HG03045 (cell line): ENCODE data around the gene TRAF3.

ENCODE experiments used
- ATAC-seq: cut with Tn5 transposase; IDR thresholded peaks from one replicate; pipeline ENCODE4 v1.9.1; 2021; ENCODE audit warnings: mild to moderate bottlenecking, moderate library complexity; ENCODE audit not compliant: unreplicated experiment

The TRAF3 gene

DNA sequence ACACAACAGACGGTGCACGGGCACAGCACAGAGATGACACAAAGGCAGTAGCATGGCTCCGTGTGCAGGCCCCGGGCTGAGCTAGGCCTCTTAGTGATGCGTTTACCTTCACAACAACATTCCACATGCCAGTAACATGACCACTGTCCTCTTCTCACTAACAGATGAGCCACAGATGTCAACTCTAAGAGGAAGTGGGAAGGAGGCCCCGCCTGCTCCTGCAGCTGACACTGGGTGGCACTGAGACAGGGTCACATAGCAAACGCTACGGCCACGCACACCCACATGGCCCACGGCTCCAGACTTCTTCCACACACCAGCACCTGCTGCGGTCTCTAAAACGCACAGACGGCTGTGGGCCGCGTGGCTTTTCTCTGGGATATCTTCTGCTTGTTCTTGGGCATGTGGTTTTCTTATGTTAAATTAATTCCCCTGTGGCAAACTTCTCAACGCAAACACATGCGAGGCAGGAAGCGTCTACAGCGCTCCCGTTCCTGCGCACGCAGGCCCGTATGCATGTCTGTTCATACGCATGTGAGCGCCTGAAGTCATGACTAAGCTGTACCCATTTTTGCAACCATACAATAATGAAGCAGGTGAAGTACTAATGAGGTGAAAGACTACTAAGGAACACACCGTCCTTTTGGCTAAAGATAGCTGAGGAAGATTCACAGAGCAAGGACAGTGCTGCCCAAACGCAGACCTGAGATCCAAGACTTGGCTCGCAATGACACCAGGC, 172.0 kb downstream of the TRAF3 start:
- ATAC-seq: no peak

DNA sequence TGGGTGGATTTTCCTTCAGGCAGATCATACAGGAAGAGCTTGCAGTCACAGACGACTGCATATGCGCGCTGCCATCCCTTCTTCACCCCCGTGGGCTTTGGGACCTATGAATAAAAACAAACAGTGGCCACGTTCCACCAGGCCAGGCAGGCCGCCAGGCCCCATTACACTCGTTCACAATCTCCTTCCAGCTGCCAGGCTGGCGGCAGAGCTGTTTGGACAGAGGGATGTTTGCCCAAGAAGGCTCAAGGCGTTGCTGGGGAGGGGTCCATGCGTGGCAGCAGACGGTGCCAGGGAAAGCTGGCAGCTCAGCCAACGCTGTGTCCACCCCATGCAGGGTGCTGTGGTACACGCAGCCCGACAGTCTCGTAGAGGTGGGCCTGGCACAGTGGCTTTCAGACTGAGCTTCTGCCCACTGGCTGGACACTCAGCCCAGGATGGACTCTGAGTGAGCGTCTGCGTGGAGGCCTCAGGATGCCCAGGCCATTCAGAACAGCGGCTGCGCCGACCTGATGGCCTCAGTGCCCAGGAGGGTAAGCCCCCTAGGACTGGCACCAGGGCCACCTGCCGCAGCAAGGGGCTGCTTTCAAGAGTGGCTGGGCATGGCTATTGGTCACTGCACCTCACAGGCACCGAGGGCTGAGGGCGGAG, 172.7 kb downstream of the TRAF3 start:
- no peak for ATAC-seq

DNA sequence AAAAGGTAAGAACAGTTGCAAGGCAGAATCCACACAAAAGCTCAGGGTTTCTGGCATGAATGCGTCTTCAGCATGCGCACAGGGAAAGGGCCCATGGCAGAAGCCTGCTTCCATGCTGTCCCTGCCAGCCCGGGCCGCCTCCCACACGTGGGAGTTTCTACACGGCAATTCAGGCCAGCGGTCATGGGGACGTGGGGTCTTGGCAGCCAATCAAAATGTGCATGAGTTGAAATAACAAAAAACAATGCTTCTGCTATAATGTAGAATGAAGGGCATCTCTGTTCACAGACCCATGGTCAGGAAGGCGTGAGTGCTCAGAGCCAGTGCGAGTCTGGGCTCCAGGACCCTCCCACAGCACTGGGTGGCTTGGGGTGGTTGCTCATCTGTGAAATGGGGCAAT, 173.8 kb downstream of the TRAF3 start:
- no peak for ATAC-seq

DNA sequence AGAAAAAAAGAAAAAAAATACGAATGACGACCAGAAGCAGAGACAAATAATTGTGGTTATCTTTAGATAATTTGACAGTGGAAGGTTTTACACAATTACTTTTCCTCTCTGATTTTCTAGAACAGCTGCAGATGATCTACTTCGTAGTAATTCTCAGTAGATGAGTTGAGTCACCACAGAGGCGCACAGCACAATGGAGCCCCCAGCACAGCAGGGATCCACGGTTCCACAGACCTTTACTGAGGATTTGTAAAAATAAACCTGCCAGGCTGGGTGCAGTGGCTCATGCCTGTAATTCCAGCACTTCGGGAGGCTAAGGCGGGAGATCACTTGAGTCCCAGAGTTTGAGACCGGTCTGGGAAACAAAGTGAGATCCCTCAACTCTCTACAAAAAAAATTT, 174.6 kb downstream of the TRAF3 start:
- ATAC-seq: no peak

DNA sequence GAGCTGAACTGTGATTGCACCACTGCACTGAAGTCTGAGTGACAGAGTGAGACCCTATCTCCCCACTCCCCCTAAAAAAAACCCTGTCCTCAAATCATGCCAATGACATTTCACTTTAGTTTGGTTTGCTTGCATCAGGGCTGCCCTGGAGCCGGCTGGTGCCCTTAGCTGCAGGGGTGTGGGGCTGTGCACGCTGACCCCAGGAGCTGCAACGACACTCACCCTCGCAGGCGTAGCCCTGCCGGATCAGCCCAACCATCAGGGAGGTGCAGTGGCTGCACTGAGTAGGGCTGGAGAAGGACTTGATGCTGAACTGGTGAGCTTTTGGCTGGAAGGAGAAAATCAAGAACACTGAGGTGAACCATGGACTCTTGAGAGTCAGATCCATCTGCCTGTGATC, 175.0 kb downstream of the TRAF3 start:
- no peak for ATAC-seq

DNA sequence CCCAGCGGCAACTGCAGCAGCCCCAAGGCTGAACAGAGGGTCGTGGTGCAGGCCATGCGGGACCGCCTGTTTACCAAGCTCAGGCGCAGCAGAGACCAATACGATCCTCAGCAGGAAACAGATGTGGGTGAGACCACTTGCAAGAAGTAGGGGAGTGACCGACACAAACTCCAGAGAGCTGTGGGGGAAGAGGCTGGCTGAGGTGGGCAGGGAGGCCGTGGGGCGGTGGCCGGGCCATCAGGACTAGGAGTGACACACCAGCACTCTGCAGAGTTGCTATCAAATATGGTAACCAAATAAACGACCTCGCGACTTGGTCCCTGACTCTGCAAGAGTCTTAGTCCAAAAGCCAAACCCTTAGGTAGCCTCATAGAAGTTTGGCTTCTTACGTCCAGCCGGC, 175.9 kb downstream of the TRAF3 start:
- ATAC-seq: no peak

DNA sequence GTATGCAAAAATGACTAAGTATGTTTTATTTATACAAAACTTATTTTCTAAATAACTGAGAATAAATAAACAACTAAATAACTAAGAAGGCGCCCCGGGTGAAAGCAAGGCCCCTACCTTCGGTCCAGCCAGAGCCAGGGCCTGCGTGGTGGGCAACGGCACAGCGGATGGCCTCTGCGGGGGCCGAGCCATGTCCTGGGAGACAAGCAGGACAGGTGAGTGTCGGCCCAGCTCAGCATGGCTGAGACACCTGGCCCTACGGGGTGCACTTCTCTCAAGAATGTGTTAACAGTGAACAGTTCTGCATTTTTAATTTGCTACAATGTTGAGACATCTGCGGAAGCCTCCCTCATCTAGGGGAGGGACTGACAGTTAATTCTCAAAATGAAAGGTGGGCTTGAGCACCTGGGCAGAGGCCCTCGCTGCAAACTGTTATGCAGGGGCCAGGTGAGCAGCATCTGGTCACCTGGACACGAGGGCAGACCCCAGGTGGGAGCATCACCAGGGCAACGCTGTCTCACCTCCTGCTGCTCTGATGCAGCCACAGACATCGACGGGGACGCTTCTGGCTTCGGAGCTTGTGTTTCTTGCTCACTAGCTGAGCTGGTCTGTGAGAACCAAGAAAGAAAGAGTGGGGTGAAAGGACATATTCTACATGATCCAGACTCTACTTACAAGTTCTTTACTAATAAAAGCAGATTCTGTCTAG, 177.0 kb downstream of the TRAF3 start:
- no peak for ATAC-seq

DNA sequence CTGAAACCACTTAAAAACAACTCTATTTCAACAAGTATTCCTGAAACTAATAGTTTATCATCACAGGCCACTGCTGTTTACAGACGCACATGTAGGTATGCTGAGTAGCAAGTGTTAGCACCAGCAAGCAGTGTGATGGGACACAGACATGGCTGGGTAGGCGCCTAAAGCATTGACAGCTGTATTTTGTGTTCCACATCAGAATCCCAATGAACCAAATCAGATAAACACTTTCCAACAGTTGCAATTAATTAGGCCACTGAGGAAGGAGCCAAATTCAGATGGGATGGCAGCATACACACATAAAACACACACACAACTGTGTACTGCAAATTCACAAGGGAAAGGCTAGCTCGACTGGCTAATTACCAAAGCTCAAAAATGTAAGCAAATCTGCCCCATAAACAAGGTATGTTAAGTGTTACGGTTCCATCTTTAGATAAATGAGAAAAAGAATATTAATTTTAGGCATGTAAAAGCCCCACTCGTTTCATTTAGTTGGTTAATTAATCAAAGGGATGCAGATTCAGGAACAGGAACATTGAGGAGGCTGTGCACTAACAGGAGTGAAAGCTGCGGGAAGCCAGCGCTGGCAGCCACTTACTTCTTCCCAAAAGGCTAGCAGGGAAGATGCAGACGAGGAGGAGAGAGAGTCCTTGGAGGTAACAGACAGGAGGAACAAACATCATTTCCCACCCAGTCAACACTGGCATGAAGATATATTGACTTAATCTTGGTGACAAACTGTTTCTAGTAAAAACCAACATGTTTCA, 178.6 kb downstream of the TRAF3 start:
- ATAC-seq: no peak

DNA sequence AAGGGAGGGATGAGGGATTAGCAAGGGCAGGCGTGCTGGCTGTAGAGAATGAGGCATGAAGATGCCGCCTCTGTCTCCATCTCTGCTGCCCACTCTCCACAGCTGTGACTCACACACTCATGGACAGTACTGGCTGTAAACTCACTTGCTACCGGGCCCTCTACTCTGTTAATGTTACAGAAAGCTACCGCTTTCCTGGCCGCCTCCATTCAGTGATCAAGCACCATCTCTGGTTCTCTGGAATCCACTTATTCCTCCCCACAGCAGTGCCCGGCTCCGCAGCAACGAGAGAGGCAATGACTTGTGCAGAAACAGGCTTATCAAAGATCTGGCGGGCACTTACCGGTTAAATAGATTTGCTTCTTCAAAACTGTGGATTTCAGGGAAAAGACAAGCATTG, 180.0 kb downstream of the TRAF3 start:
- ATAC-seq: no peak

DNA sequence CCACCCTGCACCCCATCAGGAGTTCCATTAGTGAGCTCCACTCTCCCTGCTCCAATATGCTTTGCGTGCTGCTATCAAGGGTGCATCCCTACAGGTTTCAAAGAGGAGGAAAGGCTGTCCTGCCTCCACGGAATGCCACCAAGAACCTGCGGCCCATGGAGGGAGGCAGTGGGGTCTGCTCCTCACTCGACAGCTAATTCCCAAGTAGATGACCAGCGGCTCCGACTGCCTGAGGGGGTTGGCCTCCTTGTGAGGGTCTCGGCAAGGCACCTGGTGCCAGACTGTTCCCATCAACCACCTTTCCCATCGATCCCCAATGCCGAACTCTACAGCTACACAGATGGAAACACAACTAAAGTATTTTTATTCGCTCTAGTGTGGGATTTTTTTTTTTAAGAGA, 181.2 kb downstream of the TRAF3 start:
- no peak for ATAC-seq
